EH (cell line): ENCODE measurements around the gene SMDT1.
"Not testable (repeated sequence)": the region's sequence is repeated elsewhere in the genome, so short reads cannot be mapped to it uniquely, and the experiment has no call there.

Experiments
- DNase-seq: peaks from one replicate; pipeline ENCODE4 v3.0.0-alpha.2; 2015; ENCODE audit warnings: low read depth

SMDT1 gene

GRCh38 chr22:42070517-42071422, 8.7 kb upstream of the SMDT1 start, which contains the start of gene NAGA:
TSS of gene NAGA (minus strand) at chr22:42070812. CDS start at chr22:42070297, 515 bp downstream.
- peak; percentile 96 for DNase-seq

GRCh38 chr22:42071508-42071907, 8.0 kb upstream of the SMDT1 start:
- DNase-seq = not testable (repeated sequence)

DNA sequence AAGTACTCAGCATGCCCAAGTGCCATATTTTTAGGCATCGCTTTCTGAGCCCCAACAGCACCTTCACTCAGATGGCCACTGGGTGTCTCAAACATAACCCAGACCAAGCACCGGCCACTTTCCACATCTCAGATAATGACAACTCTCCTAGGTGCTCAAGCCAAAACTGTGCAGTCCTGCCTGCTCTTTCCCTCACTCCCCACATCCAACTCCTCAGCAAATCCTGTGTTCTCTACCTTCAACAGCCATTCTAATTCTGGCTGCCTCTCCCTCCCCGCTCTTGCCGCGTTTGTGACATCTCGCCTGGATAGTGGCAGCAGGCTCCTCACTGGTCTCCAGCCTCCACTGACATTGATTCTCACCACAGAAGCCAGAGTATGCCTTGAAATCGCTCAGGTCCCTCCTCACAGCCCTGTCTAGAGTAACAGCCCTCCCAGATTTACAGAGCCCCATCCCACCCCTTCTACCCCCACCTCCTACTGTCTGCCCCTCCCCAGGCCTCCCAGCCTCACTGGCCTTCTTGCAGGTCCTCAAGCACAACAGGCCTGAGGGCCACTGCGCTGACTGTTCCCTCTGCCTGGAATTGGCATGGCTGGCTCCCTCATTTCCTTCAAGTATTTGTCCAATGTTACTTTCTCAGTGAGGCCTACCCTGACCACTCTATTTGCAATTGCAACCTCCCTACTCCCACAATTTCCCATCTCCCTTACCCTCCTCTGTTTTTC, 6.7 kb upstream of the SMDT1 start:
- no peak for DNase-seq

GRCh38 chr22:42073621-42074041, 5.9 kb upstream of the SMDT1 start:
- no peak for DNase-seq

GRCh38 chr22:42074132-42074811, 5.2 kb upstream of the SMDT1 start, which contains the start of gene PHETA2:
TSS of gene PHETA2 (plus strand) at chr22:42074248. CDS start at chr22:42077294, 3,046 bp downstream.
- peak; percentile 68 for DNase-seq

DNA sequence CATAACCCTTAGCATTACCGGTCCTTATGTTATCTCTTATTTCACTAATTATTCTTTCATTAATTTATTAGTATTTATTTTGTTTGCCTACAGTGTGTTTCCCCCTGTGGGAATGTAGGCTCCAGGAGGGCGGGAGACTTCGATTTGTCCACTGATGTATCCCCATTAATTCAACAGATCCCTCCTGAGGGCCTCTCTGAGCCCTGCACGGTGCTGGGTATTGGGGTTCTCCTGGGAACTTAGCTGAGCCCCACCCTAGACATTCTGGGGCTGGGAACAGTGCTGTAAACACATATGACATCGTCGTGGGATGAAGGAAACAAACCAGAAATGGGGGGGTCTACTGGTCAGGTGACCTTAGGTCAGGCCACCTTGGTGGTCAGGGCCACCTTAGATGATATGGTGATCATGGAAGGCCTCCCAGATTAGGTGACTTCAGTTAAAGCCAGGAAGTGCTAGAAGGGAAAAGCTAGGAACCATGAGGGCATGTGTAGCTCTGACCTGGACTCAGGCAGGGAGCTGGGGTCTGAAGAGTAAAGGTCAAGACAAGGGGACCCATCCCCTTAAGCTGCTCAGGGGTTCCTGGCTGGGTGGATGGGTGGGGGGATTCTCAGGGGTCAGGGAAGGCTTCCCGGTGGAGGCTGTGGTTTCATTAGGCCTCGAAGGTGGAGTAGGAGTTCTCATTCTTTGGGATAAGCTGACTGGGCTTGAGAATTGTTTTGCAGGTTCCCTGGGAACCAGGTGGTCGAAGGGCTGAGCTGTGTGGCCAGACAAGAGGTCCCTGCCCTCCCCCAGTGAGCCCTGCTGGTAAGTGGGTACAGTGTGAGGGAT, 4.4 kb upstream of the SMDT1 start:
- DNase-seq = no peak

- no peak for DNase-seq
These were observed 2.6 kb upstream of the SMDT1 start for GRCh38 chr22:42076764-42077485.

- no peak for DNase-seq
These were observed 1.9 kb upstream of the SMDT1 start for GRCh38 chr22:42077486-42078125.

- peak; percentile 9 for DNase-seq
These were observed 806 bp upstream of the SMDT1 start for GRCh38 chr22:42078469-42079318.

DNA sequence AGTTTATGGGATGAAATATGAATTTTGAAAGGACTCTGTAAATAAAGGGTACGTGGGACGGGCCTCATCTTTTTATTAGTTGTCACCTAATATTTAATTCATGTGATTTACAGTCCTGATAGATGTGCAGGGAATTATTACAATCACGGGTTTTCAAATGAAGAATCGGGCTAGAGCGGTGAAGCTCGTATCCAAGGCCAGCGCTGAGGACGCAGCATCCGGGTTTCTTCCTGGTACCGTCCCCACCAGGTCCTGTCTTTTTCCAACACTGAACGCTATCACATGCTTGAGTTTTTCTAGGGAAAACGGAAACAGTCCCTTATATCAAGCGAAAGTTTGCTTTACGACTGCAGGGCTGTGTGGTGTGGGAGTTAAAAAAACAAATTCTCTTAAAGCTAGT, 787 bp downstream of the SMDT1 start:
- DNase-seq = peak; percentile 57

GRCh38 chr22:42083119-42083518, 3.6 kb downstream of the SMDT1 start:
- no peak for DNase-seq

- DNase-seq = no peak
These were observed 5.4 kb downstream of the SMDT1 start for GRCh38 chr22:42084874-42085273.

DNA sequence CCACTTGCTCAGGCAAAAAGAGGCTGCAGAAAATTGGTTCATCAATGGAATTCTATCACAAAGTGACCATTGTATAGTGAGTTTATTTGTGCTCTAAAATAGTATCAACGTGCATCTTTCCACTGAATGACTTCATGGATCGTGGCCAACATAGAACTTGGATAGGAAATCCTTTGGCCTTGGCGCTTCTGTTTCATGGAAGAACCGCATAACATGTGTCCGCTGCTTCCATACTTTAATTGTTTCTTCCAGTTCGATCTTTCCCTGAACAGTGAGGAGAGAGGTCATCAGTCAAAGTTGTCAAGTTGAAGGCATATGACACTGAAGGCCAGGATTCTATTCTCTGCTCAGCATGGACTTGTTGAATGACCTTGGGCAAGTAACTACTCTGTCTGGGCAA, 6.6 kb downstream of the SMDT1 start:
- DNase-seq = no peak

DNA sequence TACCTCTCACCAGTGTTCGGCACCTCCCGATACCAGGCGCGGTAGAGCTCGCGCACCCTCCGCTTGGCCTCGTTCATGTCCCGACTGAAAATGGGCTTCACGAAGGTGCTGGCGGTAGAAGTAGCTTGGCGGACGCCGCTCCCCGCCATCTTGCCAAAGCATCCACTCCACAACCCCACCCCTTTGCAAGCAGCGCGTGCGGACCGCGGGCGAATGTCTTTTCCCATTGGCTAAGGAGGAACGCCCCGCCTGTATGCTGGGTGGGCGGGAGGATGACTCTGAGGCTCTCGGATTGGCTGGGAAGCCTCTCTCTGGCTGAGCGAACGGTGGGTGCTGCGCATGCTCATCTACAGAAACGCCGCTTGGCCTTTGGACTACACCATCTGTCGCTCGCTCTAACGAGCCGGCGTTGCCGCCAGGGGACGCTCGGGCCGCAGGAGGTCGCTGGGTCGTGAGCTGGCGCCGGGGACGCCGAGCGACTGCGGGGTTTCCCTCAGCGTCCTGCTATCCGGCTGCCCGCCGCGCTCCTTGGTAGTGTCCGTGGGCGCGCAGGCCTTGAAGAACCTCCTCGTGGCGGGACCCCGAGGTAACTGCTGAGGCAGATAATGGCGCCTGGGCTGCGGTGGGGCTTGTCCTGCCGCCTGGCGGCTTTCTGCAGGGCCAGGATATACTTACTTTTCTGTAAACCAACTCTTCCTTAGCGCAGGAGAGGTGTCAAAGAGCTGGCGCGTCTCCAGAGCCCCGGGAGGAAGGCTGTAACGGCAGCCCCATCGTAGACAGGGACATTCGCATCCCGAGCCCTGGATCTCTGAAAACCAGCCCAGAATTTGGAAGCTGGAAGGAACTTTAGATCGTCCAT, 11.3 kb downstream of the SMDT1 start, which contains the start of gene NDUFA6:
Gene NDUFA6 (minus strand): TSS at position 177 of the 859 bp plus-strand sequence. CDS start 28 bp downstream, at position 149.
- DNase-seq = peak; percentile 100

DNA sequence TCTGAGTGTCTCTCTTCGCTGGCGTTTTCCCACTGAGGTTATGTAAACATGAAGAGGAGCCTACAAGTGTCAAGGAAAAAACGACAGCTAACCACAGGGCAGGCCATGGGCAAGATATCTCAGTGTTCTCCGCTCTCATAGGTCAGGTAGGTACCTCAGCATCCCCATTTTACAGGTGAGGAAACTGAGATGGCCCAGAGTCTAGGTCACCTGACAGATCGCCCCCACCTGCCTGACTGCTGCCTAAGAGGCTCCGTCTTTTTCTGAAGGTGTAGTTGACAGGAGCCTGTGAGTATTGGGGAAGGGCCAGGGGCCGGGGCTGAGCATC, 11.9 kb downstream of the SMDT1 start:
- DNase-seq = no peak

DNA sequence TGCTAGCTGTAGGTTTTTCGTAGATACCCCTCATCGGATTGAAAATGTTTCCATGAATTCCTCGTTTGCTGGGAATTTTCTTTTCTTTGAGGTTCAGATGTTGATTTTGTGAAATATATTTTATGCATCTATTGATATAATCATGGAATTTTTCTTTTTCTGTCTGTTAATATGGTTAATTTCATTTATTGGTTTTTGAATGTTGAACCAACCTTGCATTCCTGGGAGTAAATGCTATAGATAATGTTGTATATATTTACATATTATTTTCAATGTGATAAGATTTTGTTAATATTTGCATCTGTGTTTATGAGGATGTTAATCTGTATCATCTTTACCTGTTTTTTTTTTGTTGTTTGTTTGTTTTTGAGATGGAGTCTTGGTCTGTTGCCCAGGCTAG, 21.7 kb downstream of the SMDT1 start:
- no peak for DNase-seq

DNA sequence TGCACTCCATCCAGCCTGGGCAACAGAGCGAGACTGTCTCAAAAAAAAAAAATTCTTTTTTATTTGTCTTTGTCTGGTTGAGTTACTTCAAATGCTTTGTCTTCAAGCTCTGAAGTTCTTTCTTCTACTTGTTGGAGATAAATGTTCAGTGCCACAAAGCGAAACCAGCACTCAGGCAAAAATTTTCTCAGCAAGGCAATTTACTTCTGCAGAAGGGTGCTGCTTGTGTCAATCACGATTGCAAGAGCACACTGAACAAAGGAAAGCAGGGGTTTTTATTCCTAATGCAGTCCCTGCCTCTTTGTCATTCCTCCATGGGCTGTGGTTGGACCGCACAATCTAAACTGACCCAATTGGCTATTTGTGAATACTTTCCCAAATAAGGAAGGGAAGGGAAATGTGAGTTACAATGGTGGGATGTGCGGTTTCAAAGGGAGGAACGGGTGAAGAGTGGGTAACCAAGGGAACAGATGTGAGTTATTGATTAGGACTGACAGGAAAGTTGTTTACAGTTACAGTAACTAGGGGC, 24.9 kb downstream of the SMDT1 start:
- not testable (repeated sequence) for DNase-seq

DNA sequence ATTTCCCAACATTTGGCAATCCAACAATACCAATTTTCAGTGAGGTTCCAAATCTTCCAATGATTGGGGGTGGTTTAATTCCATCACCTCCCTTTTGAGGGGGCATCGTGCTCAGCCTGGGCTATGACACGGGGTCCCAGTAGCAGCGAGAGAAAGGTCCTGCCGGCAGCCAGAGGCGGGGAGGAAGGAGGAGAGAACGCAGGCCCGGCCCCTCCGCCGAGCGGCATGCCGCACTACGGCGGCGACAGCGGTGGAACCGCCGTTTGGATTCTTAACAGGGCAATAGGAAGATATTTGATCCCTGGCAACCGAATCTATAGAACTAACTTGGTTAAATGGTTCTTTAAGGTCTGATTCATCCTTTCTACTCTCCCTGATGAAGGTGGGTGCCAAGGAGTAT, 29.3 kb downstream of the SMDT1 start:
- DNase-seq = no peak
